ENCODE data around the gene ZC3H13.

The ZC3H13 gene

DNA sequence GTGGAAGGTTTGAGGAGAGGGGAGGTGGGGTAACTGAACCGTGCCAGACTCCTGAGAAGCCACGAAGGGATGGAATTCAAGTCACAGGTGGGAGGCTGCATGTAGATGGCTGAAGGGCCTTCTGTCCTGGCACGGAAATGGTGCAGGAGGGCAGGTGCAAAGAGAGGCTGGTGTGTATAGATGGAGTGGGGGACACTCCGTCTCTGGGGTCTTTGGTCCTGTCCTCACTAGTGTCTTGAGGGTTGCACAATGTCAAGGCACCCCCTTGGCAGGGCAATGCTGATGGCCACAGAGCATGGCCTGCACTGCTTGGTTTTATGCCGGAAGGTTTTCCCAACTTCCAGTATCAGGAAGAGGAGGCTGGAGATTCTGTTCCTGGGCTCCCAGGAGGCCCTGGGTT lies 118.3 kb downstream of the ZC3H13 start:
- FAIRE-seq = no peak

DNA sequence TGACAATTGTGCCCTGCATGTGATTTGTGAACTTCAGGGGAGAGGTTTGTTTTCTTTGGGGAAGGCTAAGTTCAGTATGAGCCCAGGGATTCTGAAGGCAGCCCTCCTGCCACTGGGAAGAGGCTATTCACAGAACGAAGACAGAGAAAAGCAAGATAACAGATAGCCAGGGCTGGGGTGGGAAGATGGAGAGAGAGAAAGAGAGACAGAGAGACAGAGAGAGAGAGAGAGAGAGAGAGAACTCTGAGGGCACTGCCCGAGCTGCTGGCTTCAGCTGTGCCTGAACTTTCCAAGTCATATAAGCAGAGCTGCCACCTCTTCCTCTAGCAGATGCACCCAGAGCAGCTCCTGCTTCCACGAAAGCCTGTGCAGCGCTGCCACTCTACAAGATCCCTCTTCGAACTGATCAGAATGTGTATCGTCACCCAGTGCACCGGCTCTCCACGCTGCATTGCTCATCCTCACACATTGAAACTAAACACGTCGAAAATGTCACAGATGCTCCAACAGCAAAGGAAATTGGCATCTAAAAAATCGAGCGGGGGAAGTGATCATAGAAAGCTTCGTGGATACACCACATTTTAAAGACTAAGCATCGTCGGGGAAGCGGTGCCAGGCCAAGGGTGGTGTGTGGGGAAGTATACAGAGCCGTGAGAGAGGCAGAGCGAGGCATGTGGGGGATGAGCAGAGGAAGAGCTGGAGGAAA lies 119.2 kb downstream of the ZC3H13 start:
- no peak for FAIRE-seq

DNA sequence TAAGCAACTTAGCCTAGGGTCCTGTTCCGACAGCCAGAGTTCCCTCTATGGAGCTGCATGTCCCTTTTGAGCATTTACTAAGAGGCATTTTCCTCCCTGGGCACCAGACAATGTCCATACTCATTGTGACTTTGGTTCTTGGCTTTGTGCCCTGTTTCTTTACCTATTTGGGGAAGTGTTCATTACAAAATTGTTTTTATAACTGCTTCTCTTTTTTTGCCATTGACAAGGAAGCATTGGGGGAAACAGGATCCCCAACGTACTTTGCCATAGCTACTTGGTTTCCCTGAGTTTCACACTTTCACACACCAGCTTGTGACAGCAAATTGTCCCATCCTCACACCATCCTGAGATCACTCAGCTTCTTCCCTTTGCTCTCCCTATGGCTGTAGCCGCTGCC lies 119.9 kb downstream of the ZC3H13 start:
- FAIRE-seq = no peak

DNA sequence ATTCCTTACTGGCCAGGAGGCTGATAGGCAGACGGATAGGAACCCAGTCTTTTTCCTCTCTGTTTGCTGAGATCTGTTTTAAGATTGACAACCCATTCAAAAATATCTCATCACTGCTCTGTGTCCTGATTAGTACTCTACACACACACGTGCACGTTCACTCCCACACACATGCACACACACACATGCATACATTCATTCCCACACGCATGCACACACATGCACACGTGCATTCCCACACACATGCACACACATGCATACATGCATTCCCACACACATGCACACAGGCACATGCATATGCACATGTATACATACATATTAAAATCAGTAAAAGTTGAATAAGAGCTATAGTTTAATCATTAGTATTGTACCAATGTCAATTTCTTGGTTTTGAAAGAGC lies 120.4 kb downstream of the ZC3H13 start:
- no peak for FAIRE-seq

DNA sequence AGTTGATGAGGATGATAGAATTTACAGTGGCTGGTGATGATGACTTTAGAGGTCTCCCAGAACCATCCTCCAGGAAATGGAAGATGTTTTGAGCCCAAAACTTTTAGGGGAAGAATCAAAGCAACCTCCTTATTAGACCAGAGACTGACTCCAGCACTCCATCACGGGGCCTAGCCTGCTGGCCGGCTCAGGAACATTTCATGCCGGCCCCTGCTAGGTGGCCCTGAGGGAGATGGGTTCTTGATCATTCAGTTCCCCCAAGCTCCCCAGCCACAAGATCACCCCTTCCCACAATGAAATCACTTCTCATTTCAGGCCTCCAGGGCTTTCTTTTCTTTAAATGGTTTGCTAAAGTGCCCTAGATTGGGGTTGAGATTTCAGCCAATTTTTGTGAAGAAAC lies 121.3 kb downstream of the ZC3H13 start:
- FAIRE-seq = no peak

DNA sequence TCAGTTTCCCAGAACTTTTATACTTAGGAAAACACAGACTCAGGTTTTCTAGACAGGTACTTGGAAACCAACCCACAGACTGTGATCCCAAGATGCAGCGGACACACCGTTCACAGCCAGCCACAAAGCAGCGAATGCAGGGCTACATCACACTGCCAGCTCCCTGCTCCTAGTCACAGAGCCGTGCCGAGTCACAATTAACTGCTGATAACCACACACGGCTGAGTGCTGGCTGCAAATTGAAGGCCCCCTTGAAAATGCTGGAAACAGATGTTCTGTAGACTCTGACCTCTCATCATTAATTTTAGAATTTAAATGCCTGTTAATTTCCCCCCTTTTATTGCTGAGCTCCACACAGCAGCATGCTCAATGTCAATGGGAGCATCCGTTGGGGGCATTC lies 122.4 kb downstream of the ZC3H13 start:
- no peak for FAIRE-seq

DNA sequence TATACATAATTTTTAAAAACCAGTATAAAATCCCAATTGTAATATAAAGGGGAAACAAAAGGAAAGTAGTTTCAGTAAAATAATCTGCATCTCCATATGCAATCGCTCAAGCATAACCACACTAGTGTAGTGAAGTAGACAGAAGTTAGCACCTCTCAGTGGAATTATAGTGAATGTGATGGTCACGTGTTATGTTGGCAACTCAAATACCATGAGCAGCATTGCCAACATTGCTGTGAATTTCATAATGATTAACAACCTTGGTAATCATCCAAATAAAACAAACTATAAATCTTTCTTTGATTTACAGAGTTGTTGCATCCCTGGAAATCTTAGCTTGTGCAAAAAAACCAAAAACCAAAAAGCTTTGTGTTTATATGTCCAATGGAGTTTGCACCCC lies 123.7 kb downstream of the ZC3H13 start:
- FAIRE-seq = no peak

DNA sequence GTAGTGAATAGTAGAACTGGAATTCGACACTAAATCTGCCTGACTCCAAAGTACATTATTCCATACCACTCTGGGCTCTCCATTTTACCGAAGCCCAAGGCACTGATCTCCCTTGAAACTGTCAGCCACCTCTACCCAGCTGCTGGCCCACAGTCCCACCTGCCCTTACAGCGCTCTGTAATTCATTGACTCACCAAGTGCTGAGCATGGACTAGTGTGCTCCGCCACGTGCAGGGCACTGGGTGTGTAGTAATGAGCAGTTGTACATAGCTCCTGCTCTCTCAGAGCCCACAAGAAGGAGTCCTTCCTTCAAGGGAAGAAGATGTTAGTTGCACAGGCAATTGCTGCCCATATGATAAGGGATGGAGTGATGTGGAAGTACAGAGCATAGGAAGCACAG lies 124.4 kb downstream of the ZC3H13 start:
- no peak for FAIRE-seq

DNA sequence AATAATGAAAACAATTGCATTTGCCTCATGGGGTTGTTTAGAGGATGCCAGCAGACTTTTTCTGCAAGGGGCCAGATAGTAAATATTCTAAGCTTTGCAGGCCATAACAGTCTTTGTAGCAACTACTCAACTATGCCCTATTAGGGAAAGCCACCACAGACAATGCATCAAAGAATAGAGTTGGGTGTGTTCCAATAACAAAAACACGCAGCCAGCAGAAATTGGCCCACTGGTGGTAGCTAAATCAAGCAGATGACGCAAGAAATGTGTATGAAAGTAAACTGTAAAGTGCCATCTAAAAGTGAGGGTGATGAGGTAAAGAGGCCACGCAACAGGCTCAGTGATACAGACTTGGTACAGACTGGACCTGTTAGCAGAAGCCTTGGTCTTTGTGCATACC lies 125.8 kb downstream of the ZC3H13 start:
- FAIRE-seq = no peak

DNA sequence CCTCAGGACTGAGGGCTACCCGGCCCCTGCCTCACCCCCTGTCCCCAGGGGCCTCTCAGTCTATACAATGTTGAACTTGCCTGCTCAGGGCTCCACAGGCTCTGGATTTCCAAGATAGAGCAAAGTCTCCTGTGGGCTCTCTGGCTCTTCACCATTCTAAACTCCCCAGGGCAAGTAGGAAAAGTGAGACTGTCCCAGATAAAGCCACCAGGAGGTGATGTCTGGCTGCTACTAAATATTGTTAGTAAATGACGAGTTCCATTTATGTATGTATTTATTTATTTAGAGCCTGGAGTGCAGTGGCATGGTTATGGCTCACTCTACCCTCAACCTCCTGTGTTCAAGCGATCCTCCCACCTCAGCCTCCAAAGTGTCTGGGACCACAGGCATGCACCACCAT lies 127.4 kb downstream of the ZC3H13 start:
- FAIRE-seq = no peak

DNA sequence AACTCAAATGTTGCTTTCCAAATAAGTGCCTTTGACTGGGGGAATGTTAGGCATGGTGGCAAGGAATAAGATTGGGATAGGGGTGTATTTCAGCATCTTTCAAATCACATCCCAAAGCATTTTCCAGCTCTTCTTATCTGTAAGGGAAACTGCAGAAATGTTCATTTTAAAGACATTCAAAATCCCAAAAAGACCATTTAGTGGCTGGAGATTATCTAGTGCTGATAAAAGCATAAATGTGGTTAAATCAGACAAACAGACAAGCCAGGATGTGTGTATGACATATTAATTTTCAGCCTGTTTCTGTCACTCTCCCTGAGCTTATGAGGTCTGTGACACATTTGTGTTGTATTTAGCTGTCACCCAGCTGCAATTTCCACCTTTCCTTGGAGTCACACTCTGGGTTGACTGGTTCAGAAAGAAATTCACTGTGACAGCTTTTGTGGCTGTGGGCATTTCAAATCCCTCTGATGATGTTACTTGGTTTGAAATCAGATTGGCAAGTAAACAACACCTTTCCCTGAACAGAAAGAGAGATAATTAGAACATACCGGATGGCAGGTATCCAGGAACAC lies 131.3 kb downstream of the ZC3H13 start:
- FAIRE-seq = no peak

DNA sequence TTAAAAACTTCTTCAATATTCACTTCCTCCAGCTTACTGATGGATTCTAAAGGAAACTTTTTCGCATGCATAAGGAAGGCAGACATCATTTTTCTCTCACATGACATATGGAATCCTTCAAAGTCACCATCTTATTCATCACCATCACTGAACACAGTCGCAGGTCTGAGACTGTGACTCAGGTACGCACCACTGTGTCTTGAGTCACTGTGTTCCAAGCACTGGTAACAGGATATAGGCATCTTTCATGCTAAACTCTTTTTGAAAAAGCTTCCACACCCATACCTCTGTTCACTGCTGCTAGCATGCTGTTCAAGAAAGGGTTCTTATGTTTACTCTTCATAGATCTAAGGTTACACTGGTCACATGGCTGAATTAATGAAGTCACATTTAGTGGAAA lies 133.9 kb downstream of the ZC3H13 start:
- FAIRE-seq = no peak

DNA sequence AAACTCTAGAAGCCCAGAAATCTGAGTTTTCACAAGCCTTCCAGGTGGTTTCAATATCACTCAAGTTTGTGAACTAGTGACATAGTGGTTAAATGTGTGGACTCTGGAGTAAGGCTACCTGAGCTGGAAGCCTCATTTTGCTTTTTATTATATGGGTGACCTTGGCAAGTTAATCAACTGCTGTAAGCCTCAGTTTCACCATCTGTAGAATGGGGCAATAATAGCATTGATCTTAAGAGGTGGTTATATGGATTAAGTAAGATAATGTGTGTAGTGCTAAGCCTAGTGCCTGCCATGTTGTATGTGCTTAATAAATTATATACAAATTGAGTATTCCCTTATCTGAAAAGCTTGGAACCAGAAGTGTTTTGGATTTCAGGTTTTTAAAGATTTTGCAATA lies 135.5 kb downstream of the ZC3H13 start:
- no peak for FAIRE-seq

DNA sequence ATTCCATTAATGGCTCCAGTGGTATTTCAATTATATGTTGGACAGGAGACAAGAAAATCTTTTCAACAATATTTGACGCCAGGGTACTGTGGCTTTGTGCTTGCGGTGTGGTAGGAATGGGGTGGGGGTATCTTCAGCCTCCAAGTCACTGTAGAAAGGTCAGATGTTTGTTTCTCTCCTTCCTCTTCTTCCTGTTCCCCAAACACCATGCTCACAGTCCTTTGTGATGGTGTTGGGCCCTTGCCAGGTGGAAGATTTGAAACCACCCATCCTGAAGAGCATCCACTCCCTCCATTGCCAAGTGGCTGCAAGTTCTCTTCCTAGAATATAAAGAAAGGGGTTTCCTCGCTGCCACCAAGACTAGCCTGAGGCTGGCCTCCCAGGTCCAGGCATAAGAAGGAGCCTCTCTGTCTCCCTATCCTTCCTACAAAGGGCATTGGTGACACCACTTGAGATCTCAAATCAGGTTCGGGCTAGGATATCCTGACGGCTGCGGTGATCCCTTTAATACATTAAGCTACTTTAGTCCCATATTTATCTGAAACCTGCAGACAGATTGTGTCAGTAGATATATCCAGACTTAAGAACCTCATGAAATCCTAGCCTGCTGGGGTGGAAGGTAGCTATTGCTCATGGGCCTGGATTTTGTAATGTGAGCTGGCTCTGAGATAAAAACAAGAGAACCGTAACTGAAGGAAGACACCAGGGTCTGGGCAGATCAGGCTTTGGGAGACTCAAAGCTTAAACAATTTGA lies 136.7 kb downstream of the ZC3H13 start:
- FAIRE-seq = no peak

DNA sequence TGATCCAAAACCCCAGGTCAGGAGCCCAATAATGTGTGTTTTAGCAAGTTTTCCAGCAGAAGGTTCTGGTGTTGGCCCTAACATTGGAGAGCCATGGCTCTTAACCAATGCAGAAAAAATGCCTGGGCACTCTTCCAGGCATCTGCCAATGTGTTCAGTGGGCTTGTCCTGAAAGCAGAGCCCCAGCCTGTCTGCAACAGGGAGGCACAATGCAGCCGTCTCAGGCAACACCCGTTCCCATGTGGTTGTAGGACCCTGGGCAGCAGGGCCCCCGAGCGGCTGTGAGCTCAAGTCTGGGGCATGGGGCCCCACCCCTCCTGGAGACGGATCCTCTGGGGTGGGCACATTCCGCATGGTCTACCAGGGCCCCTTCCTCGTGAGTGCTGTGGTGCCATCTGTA lies 142.9 kb downstream of the ZC3H13 start:
- no peak for FAIRE-seq

DNA sequence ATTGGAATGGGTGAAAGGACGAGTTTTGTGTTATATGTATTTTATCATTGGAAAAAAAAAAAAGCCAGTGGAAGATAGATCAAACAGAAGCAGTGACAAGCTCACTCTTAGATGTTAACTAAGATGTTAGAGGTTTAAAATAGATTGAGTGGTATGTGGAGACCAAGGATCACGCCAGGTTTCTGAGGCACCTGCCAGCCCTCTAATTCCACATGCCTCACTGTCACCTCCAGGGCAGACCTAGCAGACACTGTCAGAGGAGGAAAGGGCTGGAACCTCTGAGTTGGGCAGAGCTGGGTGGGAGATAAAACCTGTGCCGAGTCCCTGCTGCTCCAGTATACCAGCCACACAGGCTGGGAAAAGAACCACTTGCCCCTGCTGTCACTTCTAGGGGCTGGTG lies 143.5 kb downstream of the ZC3H13 start:
- no peak for FAIRE-seq

DNA sequence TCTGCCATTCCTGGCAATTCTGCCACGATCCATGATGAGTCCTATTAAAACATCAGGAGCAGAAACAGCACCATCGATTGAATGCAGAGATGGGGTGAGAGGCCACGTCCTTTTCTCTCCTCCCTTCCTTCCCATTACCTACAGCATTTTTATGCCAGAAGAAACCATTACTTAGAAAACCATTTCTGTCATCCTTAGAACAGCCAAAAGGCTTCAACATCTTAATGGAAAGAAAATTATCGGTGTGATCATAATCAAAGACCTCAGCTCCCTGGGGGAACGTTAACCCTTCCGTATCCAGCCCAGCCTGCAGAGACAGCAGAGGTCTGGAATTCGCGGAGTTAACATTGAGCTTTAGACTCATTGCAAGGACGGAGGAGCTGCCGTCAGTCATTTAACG lies 145.0 kb downstream of the ZC3H13 start:
- FAIRE-seq = no peak

Measured in A204.1 (cell line).